AG04450 (cell line): Measurements from ENCODE around the gene PCSK1N. TPM values are rescaled to one million over a fixed set of nuclear protein-coding genes. Genes with fewer than 3 reads are reported as not detected.

ENCODE experiments used
- CTCF ChIA-PET: fragments of 300-600, 350-600 bp; formaldehyde crosslinking; extraction: SDS; loops from one replicate; lab custom pipeline; 2022; ENCODE audit warnings: antibody characterized with exemption, inconsistent platforms; lab: Charles Lee
- POLR2A ChIA-PET: fragments of 350-600 bp; formaldehyde crosslinking; extraction: SDS; loops from one replicate; lab custom pipeline; 2021; ENCODE audit warnings: antibody characterized with exemption, inconsistent platforms; lab: Yijun Ruan, JAX
- DNase-seq: peaks from one replicate; pipeline ENCODE4 v3.0.0-alpha.2; 2011; ENCODE audit warnings: low read depth, low spot score
- H3K27ac ChIP-seq: one replicate; pipeline ENCODE4 v1.5.1; 2012; ENCODE audit warnings: low read depth, low read length, control low read depth
- H3K27me3 ChIP-seq: one replicate; pipeline ENCODE4 v1.6.0; 2012; ENCODE audit warnings: low read length; ENCODE audit not compliant: control insufficient read depth, insufficient read depth
- H3K4me3 ChIP-seq: 2 replicates; pipeline ENCODE4 v1.5.1; 2011; ENCODE audit warnings: mild to moderate bottlenecking, low read depth, low read length, control low read depth
- H3K9me3 ChIP-seq: 2 replicates; pipeline ENCODE4 v1.5.1; 2012; ENCODE audit warnings: low read length; ENCODE audit not compliant: control insufficient read depth, insufficient read depth
- CTCF ChIP-seq: IDR thresholded peaks from 2 replicates; pipeline ENCODE4 v1.5.1; 2011; ENCODE audit warnings: low read depth, low read length, control low read depth, inconsistent platforms
- polyA plus RNA-seq: library from polyadenylated mRNA; depleted of rRNA; stranded (reverse); fragments of >200 nt; gene quantifications from 2 replicates; pipeline ENCODE4 v1.2.3, GENCODE V29; 2011

Gene PCSK1N
- polyA plus RNA-seq, 1 experiment: not detected

DNA sequence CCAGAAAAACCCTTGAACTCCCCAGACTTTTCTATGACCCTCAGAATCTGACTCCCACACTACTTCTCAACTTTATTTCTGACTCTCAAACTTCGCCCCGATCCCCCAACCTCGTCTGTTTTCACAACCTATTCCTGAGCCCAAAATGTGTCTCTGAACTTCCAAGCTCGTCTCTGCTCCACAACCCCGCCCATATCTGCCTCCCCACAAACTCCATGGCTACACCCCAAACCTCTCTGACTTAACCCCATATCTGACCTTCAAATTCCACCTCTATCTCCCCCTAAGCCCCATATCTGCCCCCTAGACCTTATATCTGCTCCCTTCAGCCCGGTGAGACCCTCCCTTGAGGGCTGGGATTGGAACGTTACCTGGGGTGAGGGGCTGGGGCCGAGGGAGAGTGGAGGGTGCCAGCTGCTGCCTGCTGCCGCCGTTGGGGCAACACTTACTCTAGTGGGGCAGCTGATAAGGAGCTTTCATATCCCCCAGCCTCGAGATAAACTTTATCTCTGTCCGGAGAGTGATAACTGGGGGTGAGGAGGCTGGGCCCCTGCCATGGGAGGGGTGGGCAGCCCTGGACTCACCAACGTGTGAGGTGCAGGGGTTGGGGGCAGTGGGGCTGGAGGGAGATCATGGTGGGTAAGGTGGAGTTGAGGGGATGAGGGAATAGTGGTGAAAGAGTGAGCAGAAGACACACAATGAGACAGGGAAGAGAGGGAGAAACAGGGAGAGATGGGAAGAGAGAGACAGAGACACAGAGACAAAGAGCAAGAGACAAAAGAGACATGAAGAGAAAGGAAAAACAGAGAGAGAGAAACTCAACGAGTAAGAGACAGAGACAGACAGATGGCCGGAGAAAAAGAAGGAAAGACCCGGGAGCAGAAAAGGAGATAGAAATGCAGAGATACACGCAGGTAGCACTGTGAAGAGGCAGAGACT is 47.6 kb downstream of the PCSK1N start:
- Histone ChIP-seq H3K27ac (no peak overlapping the region), H3K9me3 (no peaks in the 10 kb centered on the region), H3K27me3 (peaks cover 6% of the 10 kb centered on the region), H3K4me3 (no peak overlapping the region)
- TF ChIP-seq CTCF: no peak
- CTCF ChIA-PET: no interaction called here
- DNase-seq: no peak
- POLR2A ChIA-PET: no interaction called here

DNA sequence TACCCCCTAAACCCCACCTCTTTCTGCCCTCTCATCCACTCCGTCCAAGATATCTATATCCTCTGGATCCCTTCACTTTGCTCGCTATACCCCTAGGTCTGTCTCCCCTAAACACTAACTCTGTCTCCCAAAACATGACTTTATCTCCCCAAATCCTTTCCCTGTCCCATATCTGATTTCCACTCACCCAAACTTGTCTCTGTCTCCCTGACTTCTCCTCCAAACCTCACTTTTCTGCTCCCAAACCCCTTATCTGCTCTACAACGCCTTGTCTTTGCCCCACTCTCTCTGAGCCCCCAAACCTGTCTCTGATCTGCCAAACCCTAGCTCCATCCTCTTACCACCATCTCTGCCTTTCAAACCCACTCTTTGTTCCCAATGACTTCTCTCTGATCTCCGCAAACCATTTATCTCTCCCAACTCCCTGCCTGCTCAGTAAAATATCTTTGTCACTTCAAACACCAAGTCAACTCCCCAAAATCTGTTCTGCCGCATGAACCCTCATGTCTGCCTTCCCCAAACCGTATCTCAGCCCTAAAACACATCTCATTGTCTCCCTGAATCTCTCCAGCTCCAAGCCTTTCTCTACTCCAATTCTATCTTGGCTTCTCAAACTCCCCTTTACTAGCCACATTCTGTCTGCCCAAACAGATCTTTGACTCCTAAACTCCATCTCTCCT is 48.4 kb downstream of the PCSK1N start:
- no peak for TF ChIP-seq CTCF
- ChIA-PET CTCF (no interaction called here), POLR2A (no interaction called here)
- no peak overlapping the region for H3K27ac ChIP-seq
- DNase-seq: no peak
- no peaks in the 10 kb centered on the region for H3K9me3 ChIP-seq
- H3K4me3 ChIP-seq: no peak overlapping the region
- H3K27me3 ChIP-seq: peaks cover 6% of the 10 kb centered on the region

- no peak for DNase-seq
- Histone ChIP-seq H3K4me3 (no peak within 1 kb of the TSS), H3K9me3 (no peaks in the 10 kb centered on the region), H3K27me3 (peaks cover 6% of the 10 kb centered on the region), H3K27ac (no peak within 1 kb of the TSS)
- no peak for TF ChIP-seq CTCF
- ChIA-PET POLR2A (no interaction called here), CTCF (no interaction called here)
Measured at GRCh38 chrX:48786341-48786800, 49.0 kb downstream of the PCSK1N start, which contains the start of gene GATA1. Gene GATA1 (plus strand): TSS chrX:48786590. CDS start chrX:48791110, 4,520 bp downstream.

GRCh38 chrX:48785540-48786214 is 49.7 kb downstream of the PCSK1N start:
- Histone ChIP-seq H3K27ac (no peak overlapping the region), H3K4me3 (no peak overlapping the region), H3K27me3 (peaks cover 6% of the 10 kb centered on the region), H3K9me3 (no peaks in the 10 kb centered on the region)
- no peak for DNase-seq
- ChIA-PET POLR2A (no interaction called here), CTCF (no interaction called here)
- TF ChIP-seq CTCF: no peak
